ENCODE data around the gene HDAC4.

GRCh38 chr2:239106966-239107365, 293.9 kb downstream of the HDAC4 start:
- TF ChIP-seq CHD1 (IDR thresholded peaks at IDR 0.05; ENCODE audit: low read depth, low read length) (no peak), CTCF (conservative IDR thresholded peaks at IDR 0.05; ENCODE audit: low read depth, low read length) (no peak), MAZ (IDR thresholded peaks at IDR 0.05; ENCODE audit: borderline replicate concordance, low read depth, low read length) (no peak), RAD21 (IDR thresholded peaks at IDR 0.05; ENCODE audit: low read length) (no peak), POLR2A (IDR thresholded peaks at IDR 0.05; ENCODE audit: low read depth, low read length) (no peak), BHLHE40 (IDR thresholded peaks at IDR 0.05; ENCODE audit: low read depth, low read length) (no peak), MAFK (IDR thresholded peaks at IDR 0.05; ENCODE audit: low read depth, low read length) (no peak)
- TF ChIP-seq, protein P1, sequence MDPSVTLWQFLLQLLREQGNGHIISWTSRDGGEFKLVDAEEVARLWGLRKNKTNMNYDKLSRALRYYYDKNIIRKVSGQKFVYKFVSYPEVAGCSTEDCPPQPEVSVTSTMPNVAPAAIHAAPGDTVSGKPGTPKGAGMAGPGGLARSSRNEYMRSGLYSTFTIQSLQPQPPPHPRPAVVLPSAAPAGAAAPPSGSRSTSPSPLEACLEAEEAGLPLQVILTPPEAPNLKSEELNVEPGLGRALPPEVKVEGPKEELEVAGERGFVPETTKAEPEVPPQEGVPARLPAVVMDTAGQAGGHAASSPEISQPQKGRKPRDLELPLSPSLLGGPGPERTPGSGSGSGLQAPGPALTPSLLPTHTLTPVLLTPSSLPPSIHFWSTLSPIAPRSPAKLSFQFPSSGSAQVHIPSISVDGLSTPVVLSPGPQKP (IDR thresholded peaks at IDR 0.05; ENCODE audit: borderline replicate concordance, low read depth, low read length), result no peak

All from IMR-90 (cell line).